IPS DF 6.9 (cell line): ENCODE data around the gene BCAS4.

Source experiments
- DNase-seq: peaks from one replicate; pipeline ENCODE4 v3.0.0-alpha.2; 2013; ENCODE audit warnings: low read depth, low spot score
- H3K27ac ChIP-seq: one replicate; pipeline ENCODE4 v1.5.1; 2013; ENCODE audit warnings: low read length, control low read depth
- H3K27me3 ChIP-seq: 2 replicates; pipeline ENCODE4 v1.6.1; 2013; ENCODE audit warnings: mild to moderate bottlenecking, low read length; ENCODE audit not compliant: control insufficient read depth, insufficient read depth
- H3K36me3 ChIP-seq: 2 replicates; pipeline ENCODE4 v1.6.1; 2013; ENCODE audit warnings: low read length; ENCODE audit not compliant: control insufficient read depth, insufficient read depth
- H3K4me1 ChIP-seq: 2 replicates; pipeline ENCODE4 v1.6.1; 2013; ENCODE audit warnings: low read length; ENCODE audit not compliant: control insufficient read depth, insufficient read depth
- H3K4me3 ChIP-seq: 2 replicates; pipeline ENCODE4 v1.5.1; 2013; ENCODE audit warnings: mild to moderate bottlenecking, low read length
- H3K9me3 ChIP-seq: 2 replicates; pipeline ENCODE4 v1.6.1; 2013; ENCODE audit warnings: low read length, inconsistent platforms; ENCODE audit not compliant: control insufficient read depth, insufficient read depth
- WGBS: extraction: QIAGEN DNeasy Blood & Tissue Kit; methylation state at CpG from one replicate; pipeline ENCODE4 v1.1.7; 2013; ENCODE audit warnings: mixed read lengths, missing lambda C conversion rate; ENCODE audit not compliant: insufficient read length, insufficient coverage; 5-methylcytosine and 5-hydroxymethylcytosine counted together

The BCAS4 gene

DNA sequence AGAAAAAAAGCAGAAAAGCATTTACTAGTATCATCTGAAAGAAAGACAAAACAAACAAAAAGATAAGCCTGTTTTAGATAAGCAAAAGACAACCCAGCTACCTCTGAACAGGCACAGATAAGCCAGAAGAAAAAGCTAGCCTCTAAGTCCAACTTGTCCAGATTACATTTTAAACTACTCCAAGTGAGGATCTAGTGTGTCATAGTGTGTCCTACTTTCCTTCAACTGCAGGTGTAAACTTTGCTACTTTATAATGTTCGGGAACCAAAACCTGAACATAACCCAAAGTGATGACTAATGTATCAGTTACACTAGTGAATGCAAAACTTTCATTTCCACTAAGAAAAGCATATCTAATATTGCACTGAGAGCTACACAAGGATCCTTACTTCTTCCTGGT is 116.9 kb downstream of the BCAS4 start:
- Histone ChIP-seq H3K27ac (no peak overlapping the region), H3K9me3 (no peaks in the 10 kb centered on the region), H3K4me3 (no peak overlapping the region), H3K36me3 (no peaks in the 10 kb centered on the region), H3K4me1 (no peaks in the 10 kb centered on the region), H3K27me3 (no peaks in the 10 kb centered on the region)
- no peak for DNase-seq
- WGBS: no CpG with 5 or more reads among the region's 1 CpG

GRCh38 chr20:50913690-50914375 is 119.0 kb downstream of the BCAS4 start:
- Histone ChIP-seq H3K4me3 (no peak overlapping the region), H3K4me1 (no peaks in the 10 kb centered on the region), H3K36me3 (no peaks in the 10 kb centered on the region), H3K27ac (no peak overlapping the region), H3K27me3 (no peaks in the 10 kb centered on the region), H3K9me3 (no peaks in the 10 kb centered on the region)
- no peak for DNase-seq
- WGBS: no CpG with 5 or more reads among the region's 2 CpGs

DNA sequence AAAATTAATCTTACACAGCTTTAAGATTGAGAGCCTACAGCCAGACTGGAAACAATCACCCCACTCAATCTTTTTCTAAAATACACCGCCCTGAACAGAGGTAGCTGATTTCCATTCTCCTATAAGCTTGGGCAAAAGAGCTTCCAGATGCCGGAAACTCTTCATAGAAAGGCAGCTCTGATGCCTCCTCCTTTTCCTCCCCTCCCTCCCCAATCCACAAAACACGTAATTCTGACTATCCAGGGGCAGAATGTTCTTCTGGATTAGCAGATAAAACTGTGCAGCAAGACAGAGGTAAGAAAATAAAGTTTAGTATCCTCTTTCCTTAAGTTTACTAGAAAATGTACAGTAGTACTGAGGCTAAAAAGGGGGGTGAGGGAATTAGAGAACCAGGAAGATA is 120.6 kb downstream of the BCAS4 start:
- Histone ChIP-seq H3K9me3 (no peaks in the 10 kb centered on the region), H3K27me3 (no peaks in the 10 kb centered on the region), H3K4me3 (no peak overlapping the region), H3K36me3 (no peaks in the 10 kb centered on the region), H3K4me1 (no peaks in the 10 kb centered on the region), H3K27ac (no peak overlapping the region)
- no CpG with 5 or more reads among the region's 3 CpGs for WGBS
- DNase-seq: no peak

GRCh38 chr20:50916257-50916656 is 121.4 kb downstream of the BCAS4 start:
- Histone ChIP-seq H3K4me1 (no peaks in the 10 kb centered on the region), H3K27ac (no peak overlapping the region)
- no peak for DNase-seq

DNA sequence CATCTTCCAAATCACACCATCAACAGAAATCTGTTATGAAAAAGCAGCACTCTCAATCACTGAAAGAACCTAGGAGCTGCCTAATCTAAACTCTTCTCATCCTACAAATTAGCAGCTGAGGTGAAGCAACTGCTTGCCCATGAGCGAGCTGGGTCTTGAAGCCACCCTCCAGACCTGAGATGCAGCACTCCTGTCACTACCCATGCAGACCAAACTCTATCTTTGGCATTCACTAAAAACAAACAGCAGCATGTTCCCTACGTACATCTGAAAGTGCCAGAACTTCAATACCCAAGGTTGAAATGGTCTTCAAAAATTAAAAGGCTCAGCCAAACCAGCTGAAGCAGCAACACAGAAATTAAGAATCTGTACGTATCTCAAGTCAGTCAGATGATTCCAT is 122.1 kb downstream of the BCAS4 start:
- no peak for DNase-seq
- Histone ChIP-seq H3K4me1 (0 out of 2 replicates have a peak, but pooled peaks cover 2% of the 10 kb centered on the region), H3K36me3 (no peaks in the 10 kb centered on the region), H3K27ac (no peak overlapping the region), H3K9me3 (no peaks in the 10 kb centered on the region), H3K27me3 (no peaks in the 10 kb centered on the region), H3K4me3 (no peak overlapping the region)
- no CpG with 5 or more reads among the region's 3 CpGs for WGBS

More at GRCh38 chr20:50916257-50916656, 121.4 kb downstream of the BCAS4 start:
- no peak overlapping the region for H3K4me3 ChIP-seq
- no peaks in the 10 kb centered on the region for H3K36me3 ChIP-seq
- WGBS: no CpG with 5 or more reads among the region's 5 CpGs
- H3K27me3 ChIP-seq: no peaks in the 10 kb centered on the region
- H3K9me3 ChIP-seq: no peaks in the 10 kb centered on the region

DNA sequence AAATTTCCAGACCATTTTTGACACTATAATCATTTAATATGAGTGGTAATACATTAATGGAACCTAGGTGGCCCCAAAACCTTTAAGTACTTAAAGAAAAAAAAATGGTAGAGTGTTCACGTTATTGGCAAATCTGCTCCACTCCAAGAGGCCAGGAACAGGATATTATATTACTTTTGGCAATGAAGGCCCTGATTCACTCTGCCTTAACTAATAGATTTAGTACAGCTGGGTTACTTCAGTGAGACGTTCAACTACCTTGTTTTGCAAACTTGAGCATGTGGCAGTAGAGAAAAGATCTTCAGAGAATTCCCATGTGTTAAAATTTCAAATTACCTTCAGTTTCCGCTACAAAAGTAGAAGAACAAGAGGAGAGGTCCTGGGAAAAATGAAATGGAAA is 123.5 kb downstream of the BCAS4 start:
- no peak overlapping the region for H3K4me3 ChIP-seq
- no peak for DNase-seq
- H3K27ac ChIP-seq: no peak overlapping the region
- no peaks in the 10 kb centered on the region for H3K36me3 ChIP-seq
- WGBS: no CpG with 5 or more reads among the region's 3 CpGs
- no peaks in the 10 kb centered on the region for H3K9me3 ChIP-seq
- H3K4me1 ChIP-seq: 0 out of 2 replicates have a peak, but pooled peaks cover 2% of the 10 kb centered on the region
- H3K27me3 ChIP-seq: 0 out of 2 replicates have a peak, but pooled peaks cover 2% of the 10 kb centered on the region

- H3K4me1 ChIP-seq: peaks cover 2% of the 10 kb centered on the region; the same call in 1 of the 2 replicates
- no CpG with 5 or more reads among the region's 6 CpGs for WGBS
- no peak overlapping the region for H3K27ac ChIP-seq
- H3K4me3 ChIP-seq: no peak overlapping the region
- H3K36me3 ChIP-seq: no peaks in the 10 kb centered on the region
- DNase-seq: no peak
- H3K9me3 ChIP-seq: no peaks in the 10 kb centered on the region
- H3K27me3 ChIP-seq: 0 out of 2 replicates have a peak, but pooled peaks cover 2% of the 10 kb centered on the region
These were observed 124.7 kb downstream of the BCAS4 start for GRCh38 chr20:50919567-50919966.

DNA sequence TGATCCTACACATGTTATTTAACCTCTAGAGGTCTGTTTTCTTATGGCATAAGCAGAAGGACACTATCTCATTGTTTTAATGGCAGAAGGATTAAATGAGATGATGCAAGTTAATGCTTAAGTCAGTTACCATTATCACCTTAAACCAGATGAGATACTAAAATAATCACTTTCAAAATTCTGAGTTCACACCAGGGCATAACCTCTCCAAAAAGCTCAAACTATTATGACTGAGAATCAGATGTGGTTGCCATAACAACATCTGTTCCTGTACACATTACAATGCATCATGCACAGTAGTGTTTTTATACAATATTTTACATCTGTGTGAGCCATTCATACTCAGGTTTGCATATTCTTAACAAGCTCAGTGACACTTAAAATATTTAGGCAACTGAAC is 126.1 kb downstream of the BCAS4 start:
- DNase-seq: no peak
- Histone ChIP-seq H3K4me3 (no peak overlapping the region), H3K4me1 (peaks cover 2% of the 10 kb centered on the region; the same call in 1 of the 2 replicates), H3K27me3 (0 out of 2 replicates have a peak, but pooled peaks cover 2% of the 10 kb centered on the region), H3K9me3 (no peaks in the 10 kb centered on the region), H3K27ac (no peak overlapping the region), H3K36me3 (no peaks in the 10 kb centered on the region)

DNA sequence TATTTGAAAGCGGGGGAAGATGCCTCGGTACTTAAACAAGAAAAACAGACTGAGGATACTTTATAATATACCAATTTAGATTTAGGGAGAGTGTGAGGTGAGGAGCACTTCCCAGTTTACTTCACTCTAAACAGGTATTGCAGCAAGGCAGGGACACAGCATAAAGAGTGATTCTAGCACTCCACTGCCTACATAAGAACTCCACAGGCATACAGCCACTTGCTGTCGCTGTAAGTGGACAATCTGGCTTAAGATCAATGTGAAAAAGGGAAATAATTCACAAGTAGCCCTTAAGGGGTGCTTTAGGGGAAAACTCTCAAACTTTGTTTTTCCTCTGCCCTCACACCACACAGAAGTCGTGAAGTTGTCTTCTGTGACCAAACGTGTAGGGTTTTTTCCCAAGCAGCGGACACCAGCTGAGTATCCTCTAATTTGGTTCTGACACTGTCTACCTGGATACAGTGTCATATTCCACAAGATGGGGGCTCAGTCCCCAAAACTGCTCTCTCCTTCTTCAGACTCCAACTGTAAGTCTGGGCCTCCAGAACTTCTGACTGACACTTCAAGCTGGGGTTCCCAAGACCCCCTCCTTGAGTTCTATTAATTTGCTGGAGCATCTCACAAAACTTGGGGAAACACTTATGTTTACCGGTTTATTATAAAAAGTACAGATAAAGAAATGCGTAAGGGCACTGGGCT is 127.1 kb downstream of the BCAS4 start:
- Histone ChIP-seq H3K9me3 (no peaks in the 10 kb centered on the region), H3K4me1 (peaks cover 2% of the 10 kb centered on the region; the same call in 1 of the 2 replicates), H3K4me3 (no peak overlapping the region), H3K36me3 (no peaks in the 10 kb centered on the region), H3K27ac (no peak overlapping the region), H3K27me3 (0 out of 2 replicates have a peak, but pooled peaks cover 2% of the 10 kb centered on the region)
- no CpG with 5 or more reads among the region's 8 CpGs for WGBS
- no peak for DNase-seq

DNA sequence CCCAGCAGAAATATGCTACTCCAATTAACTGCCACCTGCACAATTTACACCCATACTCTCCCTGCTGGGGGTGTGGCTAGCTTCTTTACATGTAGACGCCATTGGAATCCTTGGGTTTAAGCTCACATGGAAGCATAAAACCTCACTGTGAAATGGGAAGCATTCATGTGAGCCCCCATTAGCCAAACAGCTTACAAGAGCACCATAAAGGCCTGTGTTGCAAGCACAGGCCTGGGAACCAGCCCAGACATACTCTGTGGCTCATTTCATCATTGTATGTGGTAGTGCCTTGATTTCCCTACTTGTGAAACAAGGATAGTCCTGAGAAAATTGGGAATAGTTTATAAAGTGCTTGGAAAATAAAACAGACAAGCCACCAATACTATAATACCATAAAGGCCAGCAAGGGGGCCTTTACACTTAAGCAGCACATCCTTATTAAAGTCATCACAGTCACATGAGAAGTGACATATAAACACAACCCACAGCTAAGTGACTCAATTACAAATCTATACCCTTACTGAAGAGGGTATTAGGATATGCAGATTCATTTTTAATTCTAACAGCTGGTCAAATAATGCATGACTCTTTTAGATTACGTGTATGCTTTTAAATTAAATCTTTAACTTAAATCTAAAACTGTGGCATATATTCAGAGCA is 129.5 kb downstream of the BCAS4 start:
- no peaks in the 10 kb centered on the region for H3K9me3 ChIP-seq
- WGBS: no CpG with 5 or more reads among the region's 2 CpGs
- H3K27ac ChIP-seq: no peak overlapping the region
- 0 out of 2 replicates have a peak, but pooled peaks cover 2% of the 10 kb centered on the region for H3K27me3 ChIP-seq
- H3K4me1 ChIP-seq: peaks cover 5% of the 10 kb centered on the region; the same call in 1 of the 2 replicates
- H3K4me3 ChIP-seq: no peak overlapping the region
- peaks cover 6% of the 10 kb centered on the region; the same call in 1 of the 2 replicates for H3K36me3 ChIP-seq
- DNase-seq: no peak
